EH (cell line): ENCODE measurements around the gene GDF15.
A peak's percentile ranks its signal among the peaks of the same experiment; 100 is the strongest.
"Not testable (repeated sequence)": the region's sequence is repeated elsewhere in the genome, so short reads cannot be mapped to it uniquely, and the experiment has no call there.

Source experiments
- DNase-seq: peaks from one replicate; pipeline ENCODE4 v3.0.0-alpha.2; 2015; ENCODE audit warnings: low read depth

GDF15 gene

DNA sequence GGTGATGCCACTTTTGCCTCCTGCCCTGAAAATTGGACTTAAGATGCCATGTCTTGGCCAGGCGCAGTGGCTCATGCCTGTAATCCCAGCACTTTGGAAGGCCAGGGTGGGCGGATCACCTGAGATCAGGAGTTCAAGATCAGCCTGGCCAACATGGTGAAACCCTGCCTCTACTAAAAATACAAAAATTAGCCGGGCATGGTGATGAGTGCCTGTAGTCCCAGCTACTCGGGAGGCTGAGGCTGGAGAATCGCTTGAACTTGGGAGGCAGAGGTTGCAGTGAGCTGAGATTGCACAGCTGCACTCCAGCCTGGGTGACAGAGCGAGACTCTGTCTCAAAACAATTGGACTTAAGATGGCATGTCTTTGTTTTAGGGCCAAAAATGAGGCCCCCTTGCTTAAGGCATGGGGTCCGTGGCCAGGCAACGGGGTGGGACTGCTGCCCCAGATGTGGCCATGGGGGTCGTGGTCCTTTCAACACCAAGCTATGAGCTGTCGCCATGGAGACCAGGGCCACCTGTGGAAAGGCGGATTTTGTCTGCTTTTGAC lies 21.6 kb upstream of the GDF15 start:
- not testable (repeated sequence) for DNase-seq

- peak; percentile 100 for DNase-seq
Observed at GRCh38 chr19:18364826-18365528, 21.0 kb upstream of the GDF15 start.

GRCh38 chr19:18366021-18366435 lies 19.9 kb upstream of the GDF15 start:
- DNase-seq, result no peak

DNA sequence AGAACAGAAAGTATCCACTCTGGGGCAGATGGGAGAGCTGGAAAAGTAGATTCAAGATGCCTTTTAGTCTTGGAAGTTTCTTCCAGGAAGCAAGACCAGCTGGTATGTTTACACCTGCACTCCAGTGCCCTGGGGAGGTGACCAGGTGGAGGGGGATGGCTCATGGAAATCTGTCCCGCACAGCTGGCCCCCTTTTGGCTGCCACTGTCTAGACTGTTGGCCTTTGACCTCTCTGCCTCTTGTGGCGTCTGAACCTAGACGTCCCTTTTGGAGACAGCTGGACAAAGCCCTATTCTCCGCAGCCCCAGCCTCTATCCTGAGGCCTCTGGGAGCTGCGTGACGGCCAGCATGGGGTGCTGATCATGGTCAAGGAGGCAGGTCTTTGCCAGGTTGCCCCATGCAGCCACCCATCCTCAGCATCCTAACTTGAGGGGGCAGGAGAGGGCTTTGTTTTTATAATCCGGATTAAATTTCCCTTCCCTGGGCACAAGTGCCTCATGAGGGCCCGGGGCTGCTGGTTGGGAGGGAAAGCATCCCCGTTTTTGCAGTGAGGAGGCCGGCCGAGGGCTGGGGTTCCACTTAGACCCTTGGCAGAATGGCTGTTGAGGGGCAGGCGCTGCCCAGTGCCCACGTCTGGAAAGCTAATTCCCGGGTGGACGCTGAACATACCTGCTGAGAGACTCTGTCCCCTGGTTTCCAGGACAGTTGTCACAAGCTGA lies 17.3 kb upstream of the GDF15 start:
- no peak for DNase-seq

DNA sequence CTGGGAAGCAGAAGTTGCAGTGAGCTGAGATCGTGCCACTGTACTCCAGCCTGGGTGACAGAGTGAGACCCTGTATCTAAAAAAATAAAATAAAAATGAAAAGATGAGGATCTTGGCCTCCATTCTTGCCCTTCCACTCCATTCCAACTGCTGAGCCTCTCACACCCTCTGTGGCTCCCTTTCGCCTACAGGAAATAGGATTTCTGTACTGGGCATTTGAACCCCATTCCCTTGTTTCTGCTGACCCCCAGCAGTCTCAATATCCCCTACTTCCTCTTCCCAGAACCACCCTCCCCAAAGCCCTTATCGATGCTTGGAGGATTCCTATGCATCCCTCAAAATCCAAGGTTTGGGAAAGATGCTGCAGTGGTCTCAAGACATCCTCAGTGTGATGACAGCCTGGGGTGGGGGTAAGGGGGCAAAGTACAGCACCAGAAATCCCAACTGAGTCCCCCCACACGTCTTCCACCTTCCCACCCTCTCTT lies 12.5 kb upstream of the GDF15 start:
- DNase-seq, result no peak

DNA sequence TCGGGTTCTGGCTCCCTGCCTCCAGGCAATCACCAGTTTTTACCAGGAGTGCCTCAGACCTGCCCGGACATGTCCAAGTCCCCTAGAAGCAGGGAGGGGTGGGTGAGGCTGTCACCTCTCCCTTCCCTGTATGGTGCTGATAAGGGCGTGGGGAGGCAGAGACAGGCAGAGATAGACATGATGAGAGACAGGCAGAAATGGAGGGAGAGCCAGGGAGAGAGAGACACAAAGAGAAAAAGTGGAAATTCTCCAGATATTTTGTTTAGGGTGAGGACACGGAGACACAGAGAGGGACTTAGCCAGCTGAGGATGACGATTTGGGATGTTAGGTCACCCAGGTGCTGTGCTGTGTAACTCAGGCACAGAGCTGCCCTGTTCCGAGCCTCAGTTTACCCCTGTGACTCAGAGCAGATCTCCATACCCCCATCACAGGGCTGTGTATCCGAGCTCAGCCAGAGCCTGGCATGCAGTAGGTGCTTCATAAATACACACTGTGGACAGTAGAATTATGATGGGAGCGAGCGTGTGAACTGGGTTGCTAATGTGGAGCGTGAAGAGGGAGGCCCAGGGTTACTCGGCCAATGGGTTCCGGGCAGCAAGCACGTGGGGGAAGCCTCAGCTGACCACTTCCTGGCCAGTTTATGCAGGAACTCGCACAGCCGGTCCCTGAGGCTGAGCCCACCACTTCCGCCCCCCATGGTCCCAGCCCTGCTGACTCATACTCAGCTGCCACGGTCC lies 11.9 kb upstream of the GDF15 start:
- peak; percentile 99 for DNase-seq

DNA sequence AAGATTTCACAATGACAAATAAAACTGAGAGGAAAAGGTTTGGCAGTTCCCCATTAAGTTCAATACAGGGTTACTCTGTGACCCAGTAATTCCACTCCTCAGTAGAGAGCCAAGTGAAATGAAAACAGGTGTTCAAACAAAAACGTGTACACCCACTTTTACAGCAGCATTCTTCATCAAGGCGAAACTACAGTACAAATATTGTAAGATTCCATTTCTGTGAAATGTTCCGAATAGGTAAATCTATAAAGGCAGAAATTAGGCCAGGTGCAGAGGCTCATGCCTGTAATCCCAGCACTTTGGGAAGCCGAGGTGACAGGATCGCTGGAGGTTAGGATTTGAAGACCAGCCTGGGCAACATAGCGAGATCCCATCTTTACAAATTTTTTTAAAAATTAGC lies 8.9 kb upstream of the GDF15 start:
- DNase-seq, result no peak

- DNase-seq, result peak; percentile 90
Observed at GRCh38 chr19:18379803-18380747, 5.9 kb upstream of the GDF15 start.

DNA sequence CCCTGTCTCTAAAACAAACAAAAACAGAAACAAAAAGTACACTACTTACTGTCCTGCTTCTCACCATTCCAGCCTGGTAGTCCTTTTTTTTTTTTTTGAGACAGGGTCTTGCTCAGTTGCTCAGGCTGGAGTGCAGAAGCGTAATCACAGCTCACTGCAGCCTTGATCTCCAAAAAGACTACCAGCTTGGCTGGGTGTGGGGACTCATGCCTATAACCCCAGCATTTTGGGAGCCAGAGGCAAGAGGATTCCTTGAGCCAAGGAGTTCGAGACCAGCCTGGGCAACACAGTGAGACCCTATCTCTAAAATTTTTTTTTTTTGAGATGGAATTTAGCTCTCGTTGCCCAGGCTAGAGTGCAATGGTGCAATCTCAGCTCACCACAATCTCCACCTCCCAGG lies 5.1 kb upstream of the GDF15 start:
- no peak for DNase-seq

- DNase-seq, result not testable (repeated sequence)
Observed at GRCh38 chr19:18383622-18384021, 2.3 kb upstream of the GDF15 start.

DNA sequence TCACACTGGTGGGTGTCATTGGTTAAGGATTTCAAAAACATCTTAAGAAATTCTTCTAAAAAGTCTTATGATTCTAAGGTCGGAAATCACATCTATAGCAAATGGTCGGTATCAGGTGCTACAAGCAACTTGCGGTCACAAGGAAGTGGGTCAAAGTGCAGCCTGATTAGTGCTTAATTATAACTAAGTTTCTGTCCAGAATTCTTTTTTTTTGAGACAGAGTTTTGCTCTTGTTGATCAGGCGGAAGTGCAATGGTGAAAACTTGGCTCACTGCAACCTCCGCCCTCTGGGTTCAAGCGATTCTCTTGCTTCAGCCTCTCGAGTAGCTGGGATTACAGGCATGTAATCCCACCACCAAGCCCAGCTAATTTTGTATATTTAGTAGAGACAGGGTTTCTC lies 1.2 kb upstream of the GDF15 start:
- no peak for DNase-seq

- DNase-seq, result no peak
Observed at GRCh38 chr19:18385359-18385674, 641 bp upstream of the GDF15 start.

DNA sequence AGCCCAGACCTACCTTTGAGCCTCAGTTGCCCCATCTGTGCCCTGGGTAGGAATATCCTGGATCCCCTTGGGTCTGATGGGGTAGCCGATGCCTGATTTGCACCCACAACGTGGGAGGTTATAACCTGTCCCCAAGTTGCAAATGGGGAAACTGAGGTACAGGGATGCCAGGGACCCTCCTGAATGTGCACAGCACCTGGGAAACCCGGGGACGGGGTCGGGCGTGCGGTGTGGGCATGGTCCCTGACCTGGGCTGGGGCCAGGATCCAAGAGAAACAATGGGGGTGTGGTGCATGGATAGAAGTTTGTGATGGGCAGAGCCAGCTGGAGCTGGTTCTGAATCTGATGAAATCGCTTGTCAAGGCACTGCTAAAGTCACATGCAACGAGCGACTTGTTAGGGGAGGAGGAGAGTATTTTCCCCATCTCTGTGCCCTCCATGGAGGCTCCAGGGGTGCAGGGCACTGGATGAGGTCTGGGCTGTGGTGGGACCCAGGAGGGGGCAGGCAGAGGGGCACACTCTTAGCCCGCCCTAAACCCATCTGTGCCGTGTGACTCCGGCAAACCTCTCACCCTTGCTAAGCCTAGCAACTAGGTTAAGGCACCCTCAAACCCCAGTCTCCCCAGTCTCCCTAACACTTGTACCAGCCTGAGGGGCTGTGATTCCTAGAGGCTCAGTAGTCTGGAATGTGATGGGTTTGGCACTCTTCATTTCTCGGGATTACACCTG lies 749 bp downstream of the GDF15 start:
- peak; percentile 60 for DNase-seq

- peak; percentile 71 for DNase-seq
Observed at GRCh38 chr19:18388100-18388959, 2.4 kb downstream of the GDF15 start.

- DNase-seq, result no peak
Observed at GRCh38 chr19:18388960-18389725, 3.2 kb downstream of the GDF15 start.

- DNase-seq, result no peak
Observed at GRCh38 chr19:18389726-18390064, 3.7 kb downstream of the GDF15 start.

- DNase-seq, result no peak
Observed at GRCh38 chr19:18390065-18390907, 4.3 kb downstream of the GDF15 start.

- DNase-seq, result no peak
Observed at GRCh38 chr19:18391509-18392075, 5.6 kb downstream of the GDF15 start.
